Mucosa of gallbladder (tissue), 1 donor: Measurements from ENCODE around the gene MAN2A2. TPM values are rescaled to one million over a fixed set of nuclear protein-coding genes. Genes with fewer than 3 reads are reported as not detected.
A peak's percentile ranks its signal among the peaks of the same experiment; 100 is the strongest.
"Not testable (repeated sequence)": the region's sequence is repeated elsewhere in the genome, so short reads cannot be mapped to it uniquely, and the experiment has no call there.

Source experiments
- DNase-seq: peaks from one replicate; pipeline ENCODE4 v3.0.0-alpha.2; 2020; ENCODE audit warnings: low spot score
- total RNA-seq: library from RNA; stranded (reverse); gene quantifications from one replicate; pipeline ENCODE4 v1.2.1, GENCODE V29; 2021
- donor health status: DM: no; HTN: no; CAD: no.

Gene MAN2A2
- total RNA-seq, 1 donor from 2014 or later: 95.4 TPM

DNA sequence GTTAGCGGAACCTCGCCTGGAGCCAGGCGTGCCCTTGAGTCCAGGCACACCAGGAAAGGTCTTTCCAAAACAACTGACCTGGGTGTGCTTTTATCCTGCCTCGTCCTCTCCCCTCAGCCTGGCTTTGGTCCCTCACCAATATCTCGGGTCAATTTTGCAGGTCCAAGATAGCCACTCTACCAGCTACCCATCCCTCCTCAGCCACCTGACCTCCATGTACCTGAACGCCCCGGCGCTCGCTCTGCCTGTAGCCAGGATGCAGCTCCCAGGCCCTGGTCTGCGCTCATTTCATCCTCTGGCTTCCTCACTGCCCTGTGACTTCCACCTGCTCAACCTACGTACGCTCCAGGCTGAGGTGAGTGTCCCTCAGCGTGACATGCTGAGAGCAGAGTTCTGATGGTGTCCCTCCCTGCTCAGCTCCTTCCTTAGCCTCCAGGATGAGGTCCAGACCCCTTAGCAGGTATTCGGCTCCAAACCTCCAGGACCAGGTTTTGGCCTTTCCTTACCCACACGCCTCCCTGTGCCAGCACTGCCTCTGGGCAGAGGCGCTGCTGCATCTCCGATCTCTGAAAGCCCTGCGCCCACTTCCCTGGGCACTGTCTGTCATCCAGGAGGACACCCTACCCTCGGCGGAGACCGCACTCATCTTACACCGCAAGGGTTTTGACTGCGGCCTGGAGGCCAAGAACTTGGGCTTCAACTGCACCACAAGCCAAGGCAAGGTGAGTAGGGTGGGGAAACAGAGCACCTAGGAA is 15.1 kb downstream of the MAN2A2 start:
- no peak for DNase-seq

DNA sequence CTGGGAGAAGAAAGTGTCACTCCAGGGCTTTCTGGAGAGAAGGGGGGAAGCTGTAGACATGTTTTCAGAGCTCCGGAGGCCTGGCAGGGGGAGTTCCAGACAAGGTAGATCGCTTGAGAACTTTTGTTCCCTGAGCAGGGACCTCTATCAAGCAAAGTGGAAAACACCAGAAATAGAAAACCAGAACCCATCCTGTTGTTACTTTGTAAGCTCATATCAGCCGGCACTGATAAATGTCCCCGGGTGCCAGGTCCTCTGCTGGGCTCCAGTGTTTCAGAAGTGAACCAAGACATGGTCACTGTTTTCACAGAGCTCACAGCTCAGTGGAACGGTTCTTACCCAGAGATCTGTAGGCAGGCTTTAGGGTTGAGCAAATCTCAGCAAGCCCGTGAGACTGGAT is 15.7 kb downstream of the MAN2A2 start:
- no peak for DNase-seq

DNA sequence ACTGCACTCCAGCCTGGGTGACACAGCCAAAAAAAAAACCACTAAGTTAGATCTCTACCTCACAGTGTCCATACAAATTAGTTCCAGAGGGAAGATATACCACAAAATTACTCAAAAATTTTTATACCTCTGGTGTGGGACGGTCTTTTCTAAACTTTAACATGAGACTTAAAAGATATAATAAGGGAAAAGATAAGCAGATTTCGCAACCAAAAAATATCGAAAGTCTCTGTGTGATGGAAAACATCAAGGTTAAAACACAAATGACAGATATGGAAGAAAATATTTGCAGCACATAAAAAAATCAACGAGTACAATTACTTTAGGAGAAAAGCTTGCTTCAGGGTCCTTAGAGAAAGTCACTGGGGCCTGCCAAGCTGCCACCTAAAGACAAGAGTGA is 18.8 kb downstream of the MAN2A2 start:
- DNase-seq: no peak

DNA sequence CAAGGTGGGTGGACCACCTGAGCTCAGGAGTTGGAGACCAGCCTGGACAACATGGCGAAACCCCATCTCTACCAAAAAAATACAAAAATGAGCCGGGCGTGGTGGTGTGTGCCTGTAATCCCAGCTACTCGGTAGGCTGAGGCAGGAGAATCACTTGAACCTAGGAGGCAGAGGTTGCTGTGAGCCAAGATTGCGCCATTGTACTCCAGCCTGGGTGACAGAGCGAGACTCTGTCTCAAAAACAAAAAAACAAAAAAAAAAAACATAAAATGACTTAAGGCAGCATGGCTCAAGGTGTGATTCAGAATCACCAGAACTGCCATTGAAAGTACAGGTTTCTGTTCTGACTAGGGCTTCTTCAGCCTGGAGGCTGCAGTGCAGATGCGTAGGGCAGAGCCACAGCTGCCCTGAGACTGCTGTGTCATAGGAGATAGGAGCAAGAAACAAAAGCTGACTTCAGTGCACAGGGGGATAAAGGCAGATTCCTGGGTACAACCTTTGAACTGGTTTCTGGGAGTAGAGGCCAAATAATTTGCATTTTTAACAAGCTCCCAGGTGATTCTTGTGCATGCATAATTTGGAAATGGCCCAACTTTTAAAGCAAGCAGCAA is 19.7 kb downstream of the MAN2A2 start:
- DNase-seq: not testable (repeated sequence)

DNA sequence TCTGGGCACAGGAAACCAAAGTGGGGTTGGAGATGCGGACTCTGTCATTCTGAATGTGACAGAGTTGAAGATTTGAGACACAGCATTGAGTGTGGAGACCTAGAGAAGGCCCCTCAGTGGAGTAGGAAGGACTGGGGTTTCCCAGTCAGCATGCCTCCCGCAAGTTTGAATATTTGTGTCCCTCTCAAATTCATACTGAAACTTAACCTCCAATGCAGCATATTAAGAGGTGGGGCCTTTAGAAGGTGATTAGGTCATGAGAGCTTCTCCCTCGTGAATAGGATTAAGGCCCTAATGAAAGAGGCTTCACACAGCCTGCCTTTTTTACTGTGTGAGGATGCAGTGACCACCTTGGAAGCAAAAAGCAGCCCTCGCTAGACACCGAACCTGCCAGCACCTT is 21.3 kb downstream of the MAN2A2 start:
- no peak for DNase-seq

DNA sequence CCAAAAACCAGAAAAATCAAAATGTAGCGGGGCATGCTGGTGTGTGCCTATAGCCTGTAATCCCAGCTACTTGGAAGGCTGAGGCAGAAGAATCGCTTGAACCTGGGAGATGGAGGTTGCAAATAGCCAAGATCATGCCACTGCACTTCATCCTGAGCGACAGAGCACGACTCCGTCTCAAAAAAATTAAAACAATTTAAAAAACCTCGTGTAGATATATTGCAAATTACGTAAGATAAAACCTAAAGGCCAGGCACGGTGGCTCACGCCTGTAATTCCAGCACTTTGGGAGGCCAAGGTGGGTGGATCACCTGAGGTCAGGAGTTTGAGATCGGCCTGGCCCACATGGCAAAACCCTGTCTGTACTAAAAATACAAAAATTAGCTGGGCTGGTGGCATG is 23.7 kb downstream of the MAN2A2 start:
- not testable (repeated sequence) for DNase-seq

DNA sequence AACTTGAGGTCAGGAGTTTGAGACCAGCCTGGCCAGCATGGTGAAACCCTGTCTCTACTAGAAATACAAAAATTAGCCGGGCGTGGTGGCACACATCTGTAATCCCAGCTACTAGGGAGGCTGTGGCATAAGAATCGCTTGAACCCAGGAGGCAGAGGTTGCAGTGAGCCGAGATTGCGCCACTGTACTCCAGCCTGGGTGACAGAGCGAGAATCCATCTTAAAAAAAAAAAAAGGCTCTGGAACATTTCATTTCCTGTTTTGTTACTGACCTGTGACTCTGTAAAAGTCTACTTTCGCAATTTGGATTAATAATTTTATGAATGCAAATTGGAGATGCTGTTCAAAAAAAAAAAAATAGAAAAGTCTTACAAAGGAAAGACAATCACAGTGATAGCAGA is 25.0 kb downstream of the MAN2A2 start:
- DNase-seq: not testable (repeated sequence)

DNA sequence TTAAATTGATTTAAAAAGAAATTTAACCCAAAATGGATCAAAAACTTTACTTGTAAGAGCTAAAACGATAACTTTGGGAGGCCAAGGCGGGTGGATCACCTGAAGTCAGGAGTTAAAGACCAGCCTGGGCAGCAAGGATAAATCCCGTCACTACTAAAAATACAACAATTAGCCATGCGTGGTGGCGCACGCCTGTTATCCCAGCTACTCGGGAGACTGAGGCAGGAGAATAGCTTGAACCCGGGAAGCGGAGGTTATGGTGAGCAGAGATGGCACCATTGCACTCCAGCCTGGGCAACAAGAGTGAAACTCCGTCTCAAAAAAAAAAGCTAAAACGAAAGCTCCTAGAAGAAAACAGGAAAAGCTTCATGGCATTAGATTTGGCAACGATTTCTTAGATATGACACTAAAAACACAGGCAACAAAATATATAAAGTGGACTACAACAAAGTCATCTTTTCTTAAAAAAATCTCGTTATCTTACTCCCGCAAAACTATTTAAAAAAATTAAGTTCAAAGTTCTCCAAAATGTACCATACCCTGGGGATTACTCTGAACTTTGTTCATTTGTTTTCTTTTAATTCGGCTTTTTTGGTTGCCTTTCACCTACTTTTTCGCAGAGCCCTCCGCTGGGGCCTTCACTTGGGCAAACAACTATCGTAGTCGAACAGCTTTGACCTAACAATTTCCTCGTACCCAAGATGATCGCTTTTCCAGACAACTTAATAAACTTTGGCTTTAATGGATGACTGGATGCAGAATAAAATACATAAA is 26.3 kb downstream of the MAN2A2 start:
- DNase-seq: no peak

DNA sequence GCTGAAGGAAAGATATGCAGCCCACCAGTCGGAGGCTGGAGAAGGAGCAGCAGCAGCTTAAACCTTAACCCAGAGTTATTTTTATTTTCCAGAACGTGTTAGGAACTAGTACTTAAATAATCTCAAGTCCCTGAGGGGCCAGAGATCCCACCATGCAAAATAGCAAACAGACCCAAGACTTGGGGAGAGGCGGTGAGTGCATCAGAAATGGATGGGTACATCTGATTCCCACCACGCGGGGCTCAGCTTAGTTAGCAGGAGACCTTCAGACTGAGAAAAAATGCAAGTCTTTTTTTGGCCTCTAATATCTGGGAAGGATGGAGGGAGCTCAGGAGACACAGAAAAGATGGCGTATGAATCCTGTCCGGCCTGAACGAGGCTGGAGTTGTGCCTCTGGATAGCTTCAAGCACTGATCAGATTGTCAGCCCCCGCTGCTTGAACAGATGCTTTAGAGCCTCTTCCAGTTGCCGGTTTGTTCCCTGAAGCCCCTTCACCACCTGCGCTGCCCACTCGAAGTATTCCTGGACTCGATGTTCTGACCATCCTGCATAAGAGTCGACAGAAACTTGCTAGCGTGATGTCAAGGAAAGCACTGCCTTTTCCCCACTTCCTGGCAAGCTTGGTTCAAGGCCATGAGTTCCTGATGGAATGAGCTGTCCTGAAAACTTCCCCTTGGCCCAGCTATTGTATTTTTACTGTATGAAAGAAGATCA is 27.9 kb downstream of the MAN2A2 start:
- no peak for DNase-seq

DNA sequence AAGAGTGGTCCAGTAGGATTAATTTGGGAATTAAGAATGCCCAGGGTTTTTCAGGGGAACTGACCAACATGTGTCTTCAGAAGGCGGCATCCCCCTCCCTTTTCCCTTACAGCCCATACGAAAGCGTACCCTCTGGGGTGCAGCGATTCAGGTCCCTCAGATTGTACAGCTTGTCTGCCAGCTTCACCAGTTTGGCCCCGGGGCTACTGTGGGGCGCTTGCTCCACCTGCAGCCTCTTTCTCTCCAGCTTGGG is 28.4 kb downstream of the MAN2A2 start:
- no peak for DNase-seq

DNA sequence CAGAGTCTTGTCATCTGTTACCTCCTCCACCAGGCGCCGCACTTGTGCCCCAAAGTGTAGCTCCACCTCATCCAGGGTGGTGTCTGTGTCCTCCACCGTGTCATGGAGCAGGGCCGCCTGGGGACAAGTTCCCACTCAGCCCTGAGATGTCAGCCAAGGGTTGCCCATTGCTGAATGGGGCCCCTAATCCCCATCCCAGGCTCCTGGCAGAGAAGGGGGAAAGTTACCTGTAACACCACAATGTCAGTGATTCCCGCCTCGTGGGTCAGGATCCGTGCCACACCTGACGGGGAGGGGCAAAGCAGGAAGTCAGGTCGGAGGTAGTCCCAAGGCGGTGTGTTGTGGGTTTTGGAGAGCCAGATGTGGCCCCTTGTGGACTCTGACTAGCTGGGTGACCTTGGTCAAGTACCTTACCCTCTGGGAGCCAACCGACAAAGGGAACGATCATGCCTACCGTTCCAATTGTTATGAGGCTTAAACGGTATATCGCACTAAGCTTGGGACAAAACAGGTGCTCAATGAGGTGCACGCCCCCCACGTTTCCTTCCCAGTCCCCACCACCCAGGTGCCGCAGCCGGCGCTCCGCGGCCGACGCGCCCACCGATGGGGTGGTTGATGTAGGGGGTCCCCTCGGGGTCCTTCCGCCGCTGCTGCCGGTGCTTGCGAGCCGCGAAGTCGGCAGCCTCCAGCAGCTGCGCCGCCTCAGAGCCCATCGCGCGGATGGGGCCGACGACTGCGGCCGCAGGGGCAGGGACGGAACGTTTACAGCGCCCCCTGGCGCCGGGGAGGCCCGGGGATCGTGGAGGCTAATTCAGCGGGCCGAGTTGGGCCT is 28.9 kb downstream of the MAN2A2 start, which contains the start of gene HDDC3:
Gene HDDC3 (minus strand): TSS at position 722 of the 832 bp plus-strand sequence. CDS start 9 bp downstream, at position 713.
- peak; percentile 91 for DNase-seq

DNA sequence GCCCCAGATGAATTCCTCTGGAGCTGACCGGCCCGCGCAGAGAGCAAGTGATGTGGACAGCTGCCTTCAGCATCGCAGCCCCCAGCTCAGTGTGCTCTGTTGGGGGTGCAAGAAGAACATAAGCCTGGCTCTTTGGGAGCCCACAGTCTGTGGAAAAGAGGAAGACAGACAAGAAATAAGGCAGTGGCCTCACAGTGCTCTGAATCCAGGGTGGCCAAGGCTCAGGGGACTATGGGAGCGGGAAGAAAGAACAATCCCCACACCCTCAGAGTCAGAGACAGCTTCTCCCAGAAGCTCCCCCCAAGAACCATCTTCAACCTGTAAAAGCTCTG is 29.5 kb downstream of the MAN2A2 start:
- DNase-seq: no peak

DNA sequence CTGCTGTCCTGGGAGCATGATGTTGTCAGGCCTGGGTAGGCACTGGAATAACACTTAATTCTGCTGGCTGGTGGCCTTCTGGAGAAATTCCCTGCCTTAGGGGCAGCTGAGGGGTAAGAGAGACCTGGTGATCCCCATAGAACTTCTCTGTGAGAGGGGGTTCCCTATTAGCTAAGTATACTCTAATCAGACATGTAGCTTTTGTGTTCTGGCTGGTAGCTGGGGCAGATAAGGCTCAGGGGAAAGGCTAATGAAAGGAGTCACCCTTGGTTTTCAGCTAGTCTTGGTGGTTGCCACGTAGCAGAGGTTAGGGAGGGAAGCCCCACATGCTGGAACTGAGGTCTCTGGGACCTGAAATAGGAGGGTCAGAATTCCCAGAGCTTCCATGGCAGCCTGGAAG is 30.2 kb downstream of the MAN2A2 start:
- no peak for DNase-seq

DNA sequence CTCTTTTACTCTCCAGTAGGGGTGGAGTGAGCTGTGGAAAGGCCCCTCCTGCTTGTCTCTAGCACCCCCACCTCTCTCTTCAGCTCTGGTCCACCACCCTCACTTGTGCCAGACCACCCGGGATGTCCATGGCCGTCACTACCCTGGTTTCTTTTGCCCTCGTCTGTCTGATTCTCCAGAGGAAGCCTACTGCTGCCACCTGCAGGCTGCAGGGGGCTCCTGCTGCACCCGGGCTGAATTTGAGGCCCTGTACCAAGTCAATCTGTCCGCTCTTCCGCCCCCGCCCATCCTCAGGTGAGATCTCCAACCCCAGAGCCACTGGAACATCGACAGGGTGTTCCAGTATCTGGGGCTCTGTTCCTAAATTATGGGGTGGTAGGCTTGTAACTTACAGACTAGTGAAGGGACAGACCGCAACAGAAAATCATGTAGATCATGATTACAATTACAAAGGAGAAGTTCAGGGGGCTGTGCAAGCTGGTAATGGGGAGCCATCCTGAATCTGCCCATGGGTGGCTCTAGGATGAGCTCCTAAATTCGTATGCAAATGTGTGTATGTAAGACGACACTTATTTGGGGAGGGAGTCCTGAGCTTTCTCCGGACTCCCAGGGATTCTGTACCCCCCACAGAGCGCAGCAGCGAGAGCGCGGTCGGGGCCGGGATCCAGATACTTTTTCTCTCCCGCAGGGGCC is 31.3 kb downstream of the MAN2A2 start:
- DNase-seq: peak; percentile 90

DNA sequence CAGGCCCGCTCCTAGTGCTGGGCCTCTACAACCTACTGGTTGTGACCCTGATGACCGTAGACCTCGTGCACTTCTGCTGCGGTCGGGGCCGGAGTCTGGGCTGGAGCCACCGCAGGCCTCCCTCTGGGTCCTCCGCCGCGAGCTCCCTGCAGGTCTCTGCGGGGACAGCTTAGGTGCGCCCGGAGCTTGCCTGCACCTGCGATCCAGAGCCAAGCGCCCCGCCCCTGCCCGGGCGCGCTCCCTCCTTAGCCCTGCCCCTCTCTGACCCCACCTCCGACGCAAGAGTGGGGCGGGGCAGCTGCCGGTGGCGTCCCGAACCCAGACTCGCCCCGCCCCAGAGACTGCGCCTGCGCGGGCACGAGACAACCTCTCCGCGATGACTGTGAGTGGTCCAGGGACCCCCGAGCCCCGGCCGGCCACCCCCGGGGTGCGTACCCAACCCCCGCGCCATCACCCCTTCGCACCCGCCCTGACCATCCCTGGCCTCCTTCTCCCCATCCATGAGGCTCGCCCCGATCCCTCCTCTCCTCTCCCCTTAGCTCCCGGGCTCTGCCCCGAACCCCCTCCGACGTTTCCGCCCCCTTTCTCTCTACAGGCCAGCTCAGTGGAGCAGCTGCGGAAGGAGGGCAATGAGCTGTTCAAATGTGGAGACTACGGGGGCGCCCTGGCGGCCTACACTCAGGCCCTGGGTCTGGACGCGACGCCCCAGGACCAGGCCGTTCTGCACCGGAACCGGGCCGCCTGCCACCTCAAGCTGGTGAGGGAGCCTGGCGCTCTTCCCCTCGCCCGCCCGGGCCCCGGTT is 32.0 kb downstream of the MAN2A2 start, which contains the start of gene UNC45A:
Gene UNC45A (plus strand): TSS at position 337 of the 803 bp plus-strand sequence. CDS start 40 bp downstream, at position 377.
- DNase-seq: peak; percentile 94

DNA sequence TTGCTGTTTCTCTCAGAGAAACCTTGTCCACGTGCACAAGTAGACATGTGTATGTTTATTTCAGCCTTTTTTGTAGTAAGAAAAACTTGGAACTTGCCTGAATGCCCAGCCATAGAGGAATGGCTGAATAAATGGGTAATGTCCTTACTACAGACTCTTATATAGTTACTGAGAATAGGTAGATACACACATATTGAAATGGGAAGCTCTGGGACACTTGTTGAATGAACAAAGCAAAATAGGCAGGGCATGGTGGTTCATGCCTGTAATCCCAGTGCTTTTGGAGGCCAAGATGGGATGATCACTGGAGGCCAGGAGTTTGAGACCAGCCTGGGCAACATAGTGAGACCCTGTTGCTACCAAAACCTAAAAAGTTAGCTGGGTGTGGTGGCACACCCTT is 33.7 kb downstream of the MAN2A2 start:
- no peak for DNase-seq

DNA sequence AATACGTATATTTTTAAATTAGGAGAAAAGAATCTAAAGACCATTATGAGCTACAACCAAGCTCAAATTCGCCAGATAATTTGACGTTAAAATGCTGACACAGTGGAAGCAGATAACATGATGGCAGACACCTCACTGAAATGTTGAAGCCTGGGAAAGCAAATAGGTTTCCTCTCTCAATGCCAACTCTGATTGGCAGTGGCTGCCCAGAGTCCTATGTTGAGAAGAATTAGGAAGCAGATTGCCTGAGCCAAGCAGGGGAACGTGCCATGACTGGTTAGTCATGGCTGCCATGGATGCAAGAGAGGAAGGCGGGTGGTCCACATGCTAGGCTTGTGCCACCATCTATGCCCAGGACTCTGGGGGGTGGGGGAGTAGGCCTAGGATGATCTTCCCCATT is 35.2 kb downstream of the MAN2A2 start:
- DNase-seq: no peak

DNA sequence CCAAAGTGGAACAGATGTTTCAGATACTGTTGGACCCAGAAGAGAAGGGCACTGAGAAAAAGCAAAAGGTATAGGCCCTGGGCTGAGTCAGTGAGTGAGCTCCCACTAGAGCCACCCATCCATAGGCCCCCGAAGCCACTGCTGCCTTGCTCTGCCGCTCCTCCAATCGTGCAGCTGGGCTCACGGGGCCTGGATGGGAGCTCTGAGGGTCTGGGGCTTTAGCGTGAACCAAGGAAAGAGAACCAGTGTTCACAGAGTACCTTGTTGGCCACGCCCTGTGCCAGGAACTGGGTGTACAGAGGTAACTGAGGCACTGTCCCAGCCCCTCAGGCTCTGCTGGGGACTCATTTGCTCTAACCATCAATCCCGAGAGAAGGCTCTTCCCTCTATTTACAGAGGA is 36.7 kb downstream of the MAN2A2 start:
- DNase-seq: no peak

DNA sequence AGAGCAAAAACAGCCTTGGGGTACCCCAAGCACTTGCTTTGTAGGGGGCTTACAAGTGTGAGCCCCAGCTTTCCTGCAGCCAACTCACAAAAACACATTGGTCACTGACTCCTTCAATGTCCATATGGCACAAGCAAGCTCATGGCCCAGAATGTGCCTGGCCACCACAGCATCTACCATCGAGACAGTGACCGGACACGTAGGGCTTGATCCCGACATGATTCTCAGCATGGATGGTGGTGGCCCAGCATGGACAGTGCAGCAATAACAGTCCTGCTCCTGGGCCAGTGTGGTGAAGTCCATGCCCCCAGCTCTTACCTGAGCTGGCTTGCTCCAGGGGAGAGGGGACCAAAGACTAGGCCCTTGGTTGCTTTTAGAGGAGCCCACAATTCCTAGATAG is 37.9 kb downstream of the MAN2A2 start:
- DNase-seq: no peak
